Activated T-helper 1 cell treated with anti-CD3 and anti-CD28 coated beads, Interleukin-12 subunit alpha, Interleukin-12 subunit beta, Interleukin-2, Interleukin-4 antibody, amounts not matched to agents 30 ng/mL and 10 ng/mL and 1 ng/mL, durations not matched to agents 14 hours and 24 hours and 36 hours (primary cell): ENCODE measurements around the gene PDE10A. TPM values are rescaled to one million over a fixed set of nuclear protein-coding genes. Genes with fewer than 3 reads are reported as not detected.
A peak's percentile ranks its signal among the peaks of the same experiment; 100 is the strongest.
"Not testable (repeated sequence)": the region's sequence is repeated elsewhere in the genome, so short reads cannot be mapped to it uniquely, and the experiment has no call there.

Experiments used
- DNase-seq: peaks from one replicate; pipeline ENCODE4 v3.0.0; 2021; ENCODE audit warnings: low spot score
- H3K27ac Mint-ChIP-seq: one replicate; pipeline ENCODE4 v1.8.0; 2021; ENCODE audit warnings: mild to moderate bottlenecking, mixed read lengths
- H3K27me3 Mint-ChIP-seq: one replicate; pipeline ENCODE4 v1.8.0; 2022; ENCODE audit warnings: mild to moderate bottlenecking, moderate library complexity, mixed read lengths; ENCODE audit not compliant: insufficient read depth
- H3K36me3 Mint-ChIP-seq: one replicate; pipeline ENCODE4 v1.8.0; 2021; ENCODE audit warnings: low read depth, mixed read lengths
- H3K4me1 Mint-ChIP-seq: one replicate; pipeline ENCODE4 v1.8.0; 2021; ENCODE audit warnings: low read depth, mixed read lengths
- H3K4me3 Mint-ChIP-seq: one replicate; pipeline ENCODE4 v1.8.0; 2021; ENCODE audit warnings: mild to moderate bottlenecking, moderate library complexity, mixed read lengths
- H3K9me3 Mint-ChIP-seq: one replicate; pipeline ENCODE4 v1.8.0; 2021; ENCODE audit warnings: mixed read lengths
- intact Hi-C: fragments of 100-400 bp; cut with micrococcal nuclease; formaldehyde crosslinking; loops from one replicate; pipeline ENCODE4 v1.15.1; 2024
- total RNA-seq: library from RNA; stranded (reverse); gene quantifications from 2 replicates; pipeline ENCODE4 v1.2.3, GENCODE V29; 2022

The PDE10A gene
- total RNA-seq, 1 donor from 2014 or later, result not detected

DNA sequence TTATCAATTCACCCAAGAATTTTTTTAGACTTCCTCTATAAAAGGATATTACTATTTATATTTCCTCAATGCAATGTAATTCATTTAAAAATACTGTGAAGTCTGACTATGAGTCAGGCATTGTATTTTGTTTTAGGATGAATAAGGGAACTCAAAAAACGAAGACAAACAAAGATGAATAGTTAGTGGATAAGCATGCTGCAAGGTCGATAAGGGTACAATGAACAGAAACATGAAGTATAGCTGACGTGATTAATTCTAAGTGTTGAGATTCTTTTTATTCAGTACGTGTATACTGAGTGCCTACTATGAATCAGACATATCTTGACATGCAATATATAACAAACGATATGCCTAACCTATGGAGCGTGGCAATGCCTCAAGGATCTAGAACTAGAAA is 105.4 kb downstream of the PDE10A start:
- Mint-ChIP-seq H3K4me3 (no peak overlapping the region), H3K9me3 (peaks cover 3% of the 10 kb centered on the region), H3K36me3 (no peaks in the 10 kb centered on the region), H3K27ac (no peak overlapping the region), H3K27me3 (no peaks in the 10 kb centered on the region), H3K4me1 (no peaks in the 10 kb centered on the region)
- intact Hi-C loops, result no loop called here
- DNase-seq, result no peak

DNA sequence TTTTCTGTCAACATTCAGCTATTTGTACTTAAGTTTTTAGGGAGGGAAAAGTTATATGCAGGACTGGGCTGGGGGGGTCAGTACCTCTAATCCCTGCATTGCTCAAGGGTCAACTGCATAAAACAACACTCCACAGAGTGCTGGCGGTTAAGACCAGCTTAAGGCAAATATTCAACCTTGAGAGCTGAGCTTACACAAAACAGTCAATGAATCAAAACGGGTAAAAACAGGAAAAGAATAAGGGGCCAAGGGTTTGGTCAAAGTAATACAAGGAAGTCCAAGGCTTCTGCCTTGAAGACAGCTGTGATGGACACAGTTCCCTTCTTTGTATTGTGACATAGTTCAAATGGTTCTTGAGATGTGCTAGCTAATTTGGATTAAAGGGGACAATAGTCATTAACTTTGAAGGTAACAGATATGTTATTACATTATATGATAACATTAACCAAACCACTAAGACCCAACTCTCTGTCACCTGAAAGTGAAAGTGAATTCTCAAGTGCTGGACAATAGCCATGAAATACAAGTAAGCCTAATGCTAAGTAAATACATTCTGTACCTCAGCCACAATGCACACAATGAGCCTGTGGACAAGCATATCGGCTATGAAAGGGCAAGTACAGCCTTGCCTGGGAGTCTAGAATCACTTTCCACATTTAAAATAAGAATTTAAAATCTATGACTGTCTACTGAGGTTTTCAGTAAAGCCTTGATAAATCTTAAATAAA is 106.8 kb downstream of the PDE10A start:
- DNase-seq, result no peak
- Mint-ChIP-seq H3K9me3 (peaks cover 3% of the 10 kb centered on the region), H3K27ac (no peak overlapping the region), H3K36me3 (no peaks in the 10 kb centered on the region), H3K4me1 (no peaks in the 10 kb centered on the region), H3K27me3 (no peaks in the 10 kb centered on the region), H3K4me3 (no peak overlapping the region)
- intact Hi-C loops, result no loop called here

DNA sequence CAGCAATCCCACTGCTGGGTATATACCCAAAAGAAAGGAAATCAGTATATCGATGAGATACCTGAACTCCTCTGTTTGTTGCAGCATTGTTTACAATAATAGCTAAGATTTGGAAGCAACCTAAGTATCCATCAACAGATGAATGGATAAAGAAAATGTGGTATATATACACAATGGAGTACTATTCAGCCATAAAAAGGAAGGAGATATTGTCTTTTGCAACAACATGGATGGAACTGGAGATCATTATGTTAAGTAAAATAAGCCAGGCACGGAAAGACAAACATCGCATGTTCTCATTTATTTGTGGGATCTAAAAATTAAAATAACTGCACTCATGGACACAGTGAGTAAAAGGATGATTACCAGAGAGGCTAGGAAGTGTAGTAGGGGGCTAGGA is 108.4 kb downstream of the PDE10A start:
- H3K36me3 Mint-ChIP-seq, H3K27me3 Mint-ChIP-seq, DNase-seq, H3K9me3 Mint-ChIP-seq, H3K4me3 Mint-ChIP-seq, H3K4me1 Mint-ChIP-seq, intact Hi-C loops, H3K27ac Mint-ChIP-seq: not testable (repeated sequence)

DNA sequence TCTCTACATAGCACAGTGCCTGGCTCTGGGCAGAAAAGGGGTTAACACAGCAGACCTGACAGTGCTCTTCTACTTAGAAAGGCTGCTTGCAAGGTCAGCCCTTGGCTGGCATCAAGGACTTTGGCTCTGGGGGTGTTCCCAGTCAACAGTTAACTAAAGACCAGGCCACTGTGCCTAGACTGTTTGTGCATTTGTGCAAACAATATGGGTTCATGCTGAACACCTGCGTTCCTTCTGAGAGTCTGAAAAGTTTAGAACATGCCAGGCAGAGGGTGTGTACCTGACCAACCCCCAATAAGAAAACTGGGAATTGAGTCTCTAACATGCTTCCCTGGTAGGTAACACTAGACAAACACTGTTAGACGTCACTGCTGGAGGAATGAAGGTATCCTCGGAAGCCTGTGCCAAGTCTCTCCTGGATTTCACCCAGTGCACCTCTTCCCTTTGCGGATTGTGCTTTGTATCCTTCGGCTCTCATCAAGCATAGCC is 110.7 kb downstream of the PDE10A start:
- no peaks in the 10 kb centered on the region for H3K27me3 Mint-ChIP-seq
- no peaks in the 10 kb centered on the region for H3K4me1 Mint-ChIP-seq
- no peaks in the 10 kb centered on the region for H3K36me3 Mint-ChIP-seq
- H3K9me3 Mint-ChIP-seq, result no peaks in the 10 kb centered on the region
- no peak overlapping the region for H3K4me3 Mint-ChIP-seq
- DNase-seq, result no peak
- intact Hi-C loops, result no loop called here
- no peak overlapping the region for H3K27ac Mint-ChIP-seq

DNA sequence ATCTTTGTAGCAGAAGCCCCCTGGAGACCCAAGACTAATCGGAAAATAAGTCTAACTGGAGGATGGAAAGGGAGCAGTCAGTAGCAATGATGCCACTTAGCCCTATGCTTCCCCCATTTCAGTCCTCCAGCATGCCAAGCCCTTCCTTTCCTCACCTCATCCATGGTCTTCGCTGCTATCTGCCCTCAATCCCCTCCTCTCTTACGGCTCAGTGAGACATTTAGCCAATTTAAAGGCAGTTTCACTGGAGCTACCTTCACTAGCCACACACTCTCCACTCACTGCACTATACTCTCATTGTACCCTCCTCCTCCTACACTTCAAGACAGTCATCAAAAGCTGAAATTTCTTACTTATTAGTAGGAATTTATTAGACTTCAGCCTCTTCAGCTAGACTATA is 111.2 kb downstream of the PDE10A start:
- DNase-seq, result no peak
- Mint-ChIP-seq H3K36me3 (no peaks in the 10 kb centered on the region), H3K27ac (no peak overlapping the region), H3K4me3 (no peak overlapping the region), H3K27me3 (no peaks in the 10 kb centered on the region), H3K4me1 (no peaks in the 10 kb centered on the region), H3K9me3 (no peaks in the 10 kb centered on the region)
- intact Hi-C loops, result no loop called here

DNA sequence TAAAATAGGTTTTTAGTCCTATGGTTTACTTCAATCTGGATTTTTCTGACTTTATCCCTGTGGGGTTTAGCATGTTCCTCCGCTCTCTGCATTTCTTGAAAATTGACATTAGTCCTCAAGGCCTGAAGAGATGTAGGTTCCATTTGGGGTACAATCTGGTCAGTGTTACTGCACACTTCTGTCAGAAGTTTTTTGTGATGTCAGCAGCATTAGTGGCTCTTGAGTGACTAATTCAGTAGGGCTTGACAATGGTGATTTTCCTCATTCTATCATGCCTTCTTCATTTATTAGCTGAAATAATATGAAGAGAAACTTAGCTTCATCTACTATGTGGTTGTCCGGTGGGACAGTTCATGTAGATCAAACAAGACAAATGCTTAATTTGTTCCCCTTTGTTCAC is 114.6 kb downstream of the PDE10A start:
- intact Hi-C loops, result no loop called here
- Mint-ChIP-seq H3K9me3 (no peaks in the 10 kb centered on the region), H3K27me3 (no peaks in the 10 kb centered on the region), H3K4me1 (no peaks in the 10 kb centered on the region), H3K27ac (no peak overlapping the region), H3K36me3 (no peaks in the 10 kb centered on the region), H3K4me3 (no peak overlapping the region)
- DNase-seq, result no peak

DNA sequence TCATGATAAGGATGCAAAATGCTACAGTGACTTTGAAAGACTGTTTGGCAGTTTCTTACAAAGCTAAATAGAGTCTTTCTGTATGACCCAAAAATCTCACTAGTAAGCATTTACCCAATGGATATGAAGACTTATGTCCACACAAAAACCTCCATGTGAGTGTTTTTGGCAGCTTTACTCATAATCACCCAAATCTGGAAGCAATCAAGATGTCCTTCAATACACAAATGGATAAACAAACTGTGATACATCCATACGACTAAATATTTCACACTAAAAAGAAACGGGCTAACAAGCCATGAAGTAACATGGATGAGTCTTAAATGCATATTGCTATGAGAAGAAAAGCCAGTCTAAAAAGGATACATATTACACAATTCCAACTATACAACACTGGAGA is 117.2 kb downstream of the PDE10A start:
- Mint-ChIP-seq H3K4me1 (no peaks in the 10 kb centered on the region), H3K36me3 (no peaks in the 10 kb centered on the region), H3K27ac (no peak overlapping the region), H3K27me3 (no peaks in the 10 kb centered on the region), H3K9me3 (no peaks in the 10 kb centered on the region), H3K4me3 (no peak overlapping the region)
- DNase-seq, result no peak
- intact Hi-C loops, result no loop called here

DNA sequence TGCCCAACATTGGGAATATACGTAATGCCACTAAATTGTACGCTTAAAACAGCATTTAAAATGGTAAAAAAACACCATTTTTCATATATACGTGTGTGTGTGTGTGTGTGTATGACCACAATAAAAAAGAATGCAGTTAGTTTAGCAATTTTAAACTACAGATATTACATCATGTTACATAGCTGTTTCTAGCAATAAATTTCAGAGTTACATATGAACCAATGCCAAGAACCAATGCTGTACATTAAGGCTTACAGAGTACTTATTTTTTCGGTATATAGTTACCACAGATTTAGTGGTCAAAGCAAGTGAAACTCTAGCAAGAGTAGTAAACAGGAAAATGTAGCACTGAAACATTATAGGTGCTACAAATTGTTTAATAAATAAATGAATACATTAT is 119.3 kb downstream of the PDE10A start:
- no peaks in the 10 kb centered on the region for H3K9me3 Mint-ChIP-seq
- no peak overlapping the region for H3K27ac Mint-ChIP-seq
- no peaks in the 10 kb centered on the region for H3K36me3 Mint-ChIP-seq
- H3K4me3 Mint-ChIP-seq, result no peak overlapping the region
- no peaks in the 10 kb centered on the region for H3K4me1 Mint-ChIP-seq
- no peaks in the 10 kb centered on the region for H3K27me3 Mint-ChIP-seq
- intact Hi-C loops, result no loop called here
- DNase-seq, result no peak

DNA sequence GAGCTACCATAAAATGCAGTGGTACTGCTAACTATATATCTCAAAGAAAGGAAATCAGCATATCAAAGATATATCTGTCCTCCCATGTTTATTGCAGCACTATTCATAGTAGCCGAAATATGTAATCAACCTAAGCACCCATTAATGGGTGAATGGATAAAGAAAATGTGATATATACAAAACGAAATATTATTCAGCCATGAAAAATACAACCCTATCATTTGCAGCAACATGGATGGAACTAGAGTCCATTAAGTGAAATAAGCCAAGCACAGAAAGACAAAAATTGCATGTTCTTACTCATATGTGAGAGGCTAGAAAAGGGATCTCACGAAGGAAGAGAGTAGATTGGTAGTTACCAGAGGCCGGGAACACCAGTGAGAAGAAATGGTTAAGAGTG is 126.1 kb downstream of the PDE10A start:
- no peaks in the 10 kb centered on the region for H3K27me3 Mint-ChIP-seq
- DNase-seq, result no peak
- H3K4me3 Mint-ChIP-seq, result no peak overlapping the region
- no peaks in the 10 kb centered on the region for H3K36me3 Mint-ChIP-seq
- no peaks in the 10 kb centered on the region for H3K9me3 Mint-ChIP-seq
- intact Hi-C loops, result no loop called here
- no peak overlapping the region for H3K27ac Mint-ChIP-seq
- H3K4me1 Mint-ChIP-seq, result no peaks in the 10 kb centered on the region

DNA sequence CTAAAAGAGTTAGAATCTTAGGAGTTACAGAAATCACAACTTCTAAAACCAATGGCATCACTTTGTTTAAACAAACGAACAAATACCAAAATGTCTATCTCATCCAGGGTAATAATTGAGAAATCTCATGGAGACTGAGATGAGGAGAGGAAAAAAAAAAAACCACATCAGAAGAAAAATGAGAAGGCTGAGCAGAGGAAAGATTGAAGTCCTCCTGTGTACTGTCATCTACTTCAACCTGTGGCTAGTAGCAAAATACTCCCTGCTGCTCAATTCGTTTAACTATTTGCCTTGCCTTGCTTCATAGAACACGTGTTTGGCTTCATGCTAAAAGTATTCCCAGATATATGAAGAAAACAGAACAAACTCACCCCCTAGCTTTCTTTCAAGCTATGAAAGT is 143.7 kb downstream of the PDE10A start:
- no peaks in the 10 kb centered on the region for H3K4me1 Mint-ChIP-seq
- no peaks in the 10 kb centered on the region for H3K9me3 Mint-ChIP-seq
- intact Hi-C loops, result no loop called here
- no peak overlapping the region for H3K27ac Mint-ChIP-seq
- H3K4me3 Mint-ChIP-seq, result no peak overlapping the region
- no peaks in the 10 kb centered on the region for H3K36me3 Mint-ChIP-seq
- no peak for DNase-seq
- no peaks in the 10 kb centered on the region for H3K27me3 Mint-ChIP-seq

DNA sequence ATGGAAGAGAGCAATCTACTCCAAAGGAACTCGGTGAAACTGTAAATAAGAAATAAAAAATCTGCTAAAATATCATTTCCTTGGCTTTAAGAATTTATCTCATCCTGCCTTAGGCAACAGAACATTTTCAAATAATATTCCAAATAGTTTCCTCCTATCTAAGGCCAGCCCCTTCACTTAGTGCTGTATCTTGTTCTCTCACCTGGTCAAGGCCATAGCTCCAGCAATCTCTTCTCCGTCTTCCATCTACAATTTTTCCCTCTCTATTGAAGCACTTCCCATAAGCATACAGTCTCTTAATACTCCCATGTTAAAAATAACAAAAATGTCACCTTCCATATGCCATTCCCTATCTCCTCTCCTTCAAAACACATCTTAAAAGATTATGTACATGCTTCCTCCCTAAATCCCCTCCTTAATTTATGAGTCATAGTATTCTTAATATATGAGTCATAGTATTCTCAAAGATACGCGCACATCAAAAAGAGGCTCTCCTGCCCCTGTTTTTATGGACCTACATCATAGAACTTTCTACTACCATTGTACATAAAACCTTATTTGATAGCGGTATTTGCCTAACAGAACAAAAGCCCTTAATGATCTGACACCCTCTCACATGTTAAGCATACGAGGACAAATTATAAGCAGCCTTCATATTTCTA is 146.9 kb downstream of the PDE10A start:
- no peak for DNase-seq
- no peak overlapping the region for H3K4me3 Mint-ChIP-seq
- intact Hi-C loops, result no loop called here
- H3K9me3 Mint-ChIP-seq, result no peaks in the 10 kb centered on the region
- H3K27ac Mint-ChIP-seq, result no peak overlapping the region
- H3K4me1 Mint-ChIP-seq, result peaks cover 11% of the 10 kb centered on the region
- no peaks in the 10 kb centered on the region for H3K36me3 Mint-ChIP-seq
- H3K27me3 Mint-ChIP-seq, result no peaks in the 10 kb centered on the region

DNA sequence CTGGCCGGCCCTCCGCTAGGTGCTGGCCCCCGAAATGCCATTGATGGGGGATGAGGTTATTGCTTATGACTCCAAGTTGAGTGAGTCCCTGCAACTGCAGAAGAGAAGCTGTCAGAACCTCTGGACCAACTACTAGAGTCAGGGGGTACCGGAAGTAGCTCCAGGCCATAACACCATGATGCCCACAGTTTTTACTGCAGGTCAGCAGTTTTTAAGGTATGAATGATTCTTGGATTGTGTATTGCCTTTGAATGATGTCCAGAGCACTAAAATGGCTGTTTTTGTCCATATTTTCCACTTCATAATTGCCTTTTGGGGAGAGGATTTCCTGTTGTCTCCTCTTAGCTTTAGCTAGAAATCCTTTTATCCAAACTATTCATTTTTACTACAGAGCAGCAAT is 148.4 kb downstream of the PDE10A start:
- H3K27ac Mint-ChIP-seq, result no peak overlapping the region
- no peak overlapping the region for H3K4me3 Mint-ChIP-seq
- DNase-seq, result no peak
- H3K4me1 Mint-ChIP-seq, result peaks cover 11% of the 10 kb centered on the region
- no peaks in the 10 kb centered on the region for H3K36me3 Mint-ChIP-seq
- no peaks in the 10 kb centered on the region for H3K9me3 Mint-ChIP-seq
- intact Hi-C loops, result no loop called here
- no peaks in the 10 kb centered on the region for H3K27me3 Mint-ChIP-seq

DNA sequence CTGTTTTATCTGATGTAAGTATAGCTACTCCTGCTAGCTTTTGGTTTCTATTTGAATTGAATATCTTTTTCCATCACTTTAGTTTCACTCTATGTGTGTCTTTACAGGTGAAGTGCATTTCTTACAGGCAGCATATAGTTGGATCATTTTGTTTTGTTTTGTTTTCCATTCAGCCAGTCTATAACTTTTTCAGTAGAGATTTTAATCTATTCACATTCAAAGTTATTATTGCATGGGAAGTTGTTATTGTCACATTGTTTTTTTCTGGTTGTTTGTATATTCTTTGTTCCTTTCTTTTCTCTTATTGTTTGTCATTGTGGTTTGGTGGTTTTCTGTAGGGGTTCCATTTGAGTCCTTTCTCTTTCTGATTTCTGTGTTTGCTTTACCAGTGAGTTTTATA is 151.2 kb downstream of the PDE10A start:
- no peaks in the 10 kb centered on the region for H3K9me3 Mint-ChIP-seq
- no peaks in the 10 kb centered on the region for H3K36me3 Mint-ChIP-seq
- intact Hi-C loops, result no loop called here
- H3K4me3 Mint-ChIP-seq, result no peak overlapping the region
- DNase-seq, result no peak
- H3K27me3 Mint-ChIP-seq, result no peaks in the 10 kb centered on the region
- peak overlapping the region; percentile 31 for H3K27ac Mint-ChIP-seq
- H3K4me1 Mint-ChIP-seq, result peaks cover 11% of the 10 kb centered on the region
